Thyroid gland (tissue), 4 donors: ENCODE data around the gene CYP2C18.
"Not testable (repeated sequence)": the region's sequence is repeated elsewhere in the genome, so short reads cannot be mapped to it uniquely, and the experiment has no call there.

Experiments used
- CTCF ChIP-seq, 6 experiments: fragments of 200-600 bp in 3 of 6; fragments of 450-650 bp in 3 of 6; sonication (generic) in 3 of 6; IDR thresholded peaks; one replicate each; pipeline ENCODE4 v1.5.1; 2016 to 2019; ENCODE audit warnings: antibody characterized with exemption in 6 of 6, mild to moderate bottlenecking in 2 of 6, inconsistent platforms in 1 of 6, moderate library complexity in 1 of 6
- POLR2A ChIP-seq, 2 donors: fragments of 450-650 bp; IDR thresholded peaks; one replicate each; pipeline ENCODE4 v1.6.1; 2017; ENCODE audit warnings: antibody characterized with exemption in 2 of 2, mild to moderate bottlenecking in 2 of 2, moderate library complexity in 1 of 2

- TF ChIP-seq CTCF, POLR2A (IDR thresholded peaks at IDR 0.05): not testable (repeated sequence)
Observed at GRCh38 chr10:94682636-94683035, 893 bp upstream of the CYP2C18 start.
